ENCODE data around the gene TIAM1. TPM values are rescaled to one million over a fixed set of nuclear protein-coding genes. Genes with fewer than 3 reads are reported as not detected.

The TIAM1 gene
- total and polyA plus RNA-seq, 12 donors = 6.5 to 33.3 (median 15.9) TPM

DNA sequence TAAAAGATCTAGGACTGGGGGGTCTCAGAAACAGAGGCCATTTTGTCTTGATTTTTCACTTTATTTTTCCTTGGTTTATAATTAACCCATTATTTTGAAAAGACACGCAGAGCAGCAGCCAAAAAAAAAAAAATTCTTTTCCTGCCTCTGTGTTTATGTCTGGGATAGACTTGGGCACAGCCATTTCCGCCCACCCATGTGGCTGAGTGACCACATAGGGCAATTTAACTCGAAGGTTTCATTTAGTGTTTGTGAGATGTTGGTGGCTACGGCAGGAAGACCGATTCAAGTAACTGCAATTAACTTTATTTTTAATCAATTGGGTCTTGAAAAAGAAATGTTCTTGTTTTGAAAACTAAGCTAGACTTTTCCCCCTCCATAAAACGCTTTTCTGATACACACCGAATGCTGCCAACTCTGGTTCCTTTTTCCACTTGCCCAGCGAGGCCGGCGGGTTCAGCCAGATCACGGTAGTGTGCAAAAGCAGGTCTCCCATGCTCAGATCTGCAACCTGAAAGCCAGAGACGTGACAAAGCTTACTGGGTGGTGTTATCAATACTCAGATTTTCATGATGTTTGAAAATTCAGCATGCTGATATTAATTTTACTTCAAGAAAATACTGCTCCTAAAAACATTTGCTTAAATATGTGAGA is 208.4 kb downstream of the TIAM1 start:
- no peak overlapping the region for H3K4me3 ChIP-seq
- 68 to 78% (median 74%) methylated on average over 12 of the region's 12 CpGs for WGBS, 4 donors
- H3K27me3 ChIP-seq = no peaks in the 10 kb centered on the region
- intact Hi-C loops (cut with DNase I) = no loop called here
- TF ChIP-seq POLR2A (IDR thresholded peaks at IDR 0.05) = no peak
- TF ChIP-seq, protein P1, sequence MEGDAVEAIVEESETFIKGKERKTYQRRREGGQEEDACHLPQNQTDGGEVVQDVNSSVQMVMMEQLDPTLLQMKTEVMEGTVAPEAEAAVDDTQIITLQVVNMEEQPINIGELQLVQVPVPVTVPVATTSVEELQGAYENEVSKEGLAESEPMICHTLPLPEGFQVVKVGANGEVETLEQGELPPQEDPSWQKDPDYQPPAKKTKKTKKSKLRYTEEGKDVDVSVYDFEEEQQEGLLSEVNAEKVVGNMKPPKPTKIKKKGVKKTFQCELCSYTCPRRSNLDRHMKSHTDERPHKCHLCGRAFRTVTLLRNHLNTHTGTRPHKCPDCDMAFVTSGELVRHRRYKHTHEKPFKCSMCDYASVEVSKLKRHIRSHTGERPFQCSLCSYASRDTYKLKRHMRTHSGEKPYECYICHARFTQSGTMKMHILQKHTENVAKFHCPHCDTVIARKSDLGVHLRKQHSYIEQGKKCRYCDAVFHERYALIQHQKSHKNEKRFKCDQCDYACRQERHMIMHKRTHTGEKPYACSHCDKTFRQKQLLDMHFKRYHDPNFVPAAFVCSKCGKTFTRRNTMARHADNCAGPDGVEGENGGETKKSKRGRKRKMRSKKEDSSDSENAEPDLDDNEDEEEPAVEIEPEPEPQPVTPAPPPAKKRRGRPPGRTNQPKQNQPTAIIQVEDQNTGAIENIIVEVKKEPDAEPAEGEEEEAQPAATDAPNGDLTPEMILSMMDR (IDR thresholded peaks at IDR 0.05) = no peak
- H3K27ac ChIP-seq = no peak overlapping the region
- H3K9me3 ChIP-seq (replicated peaks in 1 of 3) = no peaks in the 10 kb centered on the region
- H3K36me3 ChIP-seq (replicated peaks in 1 of 2) = no peaks in the 10 kb centered on the region
- no peak for DNase-seq
- H3K4me1 ChIP-seq (replicated peaks in 1 of 2) = peaks cover 0 to 10% of the 10 kb centered on the region in 2 donors

DNA sequence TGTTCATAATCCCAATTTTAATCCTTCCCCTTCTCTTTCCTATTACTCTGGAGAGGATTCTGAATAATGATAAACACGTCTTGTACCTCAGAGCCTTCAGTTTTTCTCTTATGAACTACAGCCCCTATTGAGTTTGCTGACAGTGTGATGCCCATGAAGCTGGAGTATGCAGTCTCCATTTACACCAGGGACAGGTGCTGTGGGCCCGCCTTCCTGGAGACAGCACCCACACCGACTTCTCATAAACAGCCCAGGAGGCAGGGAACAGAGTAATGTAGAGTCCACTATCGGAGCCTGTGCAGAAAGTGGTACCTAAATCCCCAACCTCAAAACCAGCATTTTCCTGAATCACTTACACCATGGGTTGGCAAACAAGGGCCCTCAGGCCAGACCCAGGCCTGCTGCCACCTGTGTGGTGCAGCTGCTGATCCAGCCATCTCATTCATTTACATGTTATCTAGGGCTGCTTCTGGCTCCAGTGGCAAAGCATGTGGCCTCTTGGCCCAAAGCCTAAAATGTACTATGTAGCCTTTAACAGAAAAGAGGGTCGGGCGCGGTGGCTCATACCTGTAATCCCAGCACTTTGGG is 210.7 kb downstream of the TIAM1 start:
- intact Hi-C loops (cut with DNase I) = no loop called here
- no peak for TF ChIP-seq POLR2A (IDR thresholded peaks at IDR 0.05)
- TF ChIP-seq, protein P1 (IDR thresholded peaks at IDR 0.05) = no peak
- no peaks in the 10 kb centered on the region for H3K9me3 ChIP-seq (replicated peaks in 1 of 3)
- H3K4me3 ChIP-seq = no peak overlapping the region
- no peak overlapping the region for H3K27ac ChIP-seq
- WGBS, 4 donors = 78 to 90% (median 85%) methylated on average over 7 of the region's 7 CpGs
- H3K4me1 ChIP-seq (replicated peaks in 1 of 2) = peaks cover 0 to 6% of the 10 kb centered on the region in 2 donors
- H3K27me3 ChIP-seq = no peaks in the 10 kb centered on the region
- DNase-seq = no peak
- H3K36me3 ChIP-seq (replicated peaks in 1 of 2) = peaks cover 0 to 5% of the 10 kb centered on the region in 2 donors

DNA sequence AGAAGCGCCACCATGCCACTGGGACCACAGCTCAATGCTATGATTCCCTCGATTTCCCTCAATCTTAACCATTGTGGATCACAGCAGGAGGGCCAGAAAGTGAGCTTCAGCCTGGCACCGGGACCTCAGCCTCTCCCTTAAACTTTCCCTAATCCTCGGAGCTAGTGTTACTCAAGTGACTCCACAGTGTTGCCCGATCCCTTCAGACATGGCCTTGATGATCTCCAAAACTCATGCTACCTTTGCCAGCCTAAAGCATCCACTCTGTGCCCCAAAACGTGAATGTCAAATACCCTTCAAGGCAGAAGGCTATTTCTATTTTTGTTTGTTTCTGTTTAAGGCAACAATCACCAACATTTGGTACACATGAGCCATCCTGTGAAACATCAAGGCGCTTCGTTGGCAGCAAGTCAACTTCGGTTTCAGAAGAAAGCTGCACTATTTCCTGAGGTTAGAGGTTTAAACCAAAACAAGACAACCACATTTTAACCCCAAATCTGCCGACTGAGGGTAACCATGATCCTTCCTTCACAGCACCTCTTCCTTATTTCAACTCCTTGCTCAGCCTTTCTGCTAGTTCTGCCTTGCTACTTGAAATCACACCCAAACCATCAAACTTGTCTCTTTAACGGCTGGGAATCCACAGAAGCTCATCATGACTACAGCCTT is 211.4 kb downstream of the TIAM1 start:
- TF ChIP-seq, protein P1 (IDR thresholded peaks at IDR 0.05) = no peak
- TF ChIP-seq POLR2A (IDR thresholded peaks at IDR 0.05) = no peak
- H3K4me1 ChIP-seq (replicated peaks in 1 of 2) = peaks cover 0 to 6% of the 10 kb centered on the region in 2 donors
- H3K9me3 ChIP-seq (replicated peaks in 1 of 3) = no peaks in the 10 kb centered on the region
- H3K36me3 ChIP-seq (replicated peaks in 1 of 2) = peaks cover 0 to 7% of the 10 kb centered on the region in 2 donors
- no peak overlapping the region for H3K4me3 ChIP-seq
- DNase-seq = peak in 4 of 7 donors; percentile 24 to 38 (median 31)
- intact Hi-C loops (cut with DNase I) = no loop called here
- H3K27ac ChIP-seq = no peak overlapping the region
- 63 to 72% (median 66%) methylated on average over 11 of the region's 11 CpGs for WGBS, 4 donors
- H3K27me3 ChIP-seq = no peaks in the 10 kb centered on the region

DNA sequence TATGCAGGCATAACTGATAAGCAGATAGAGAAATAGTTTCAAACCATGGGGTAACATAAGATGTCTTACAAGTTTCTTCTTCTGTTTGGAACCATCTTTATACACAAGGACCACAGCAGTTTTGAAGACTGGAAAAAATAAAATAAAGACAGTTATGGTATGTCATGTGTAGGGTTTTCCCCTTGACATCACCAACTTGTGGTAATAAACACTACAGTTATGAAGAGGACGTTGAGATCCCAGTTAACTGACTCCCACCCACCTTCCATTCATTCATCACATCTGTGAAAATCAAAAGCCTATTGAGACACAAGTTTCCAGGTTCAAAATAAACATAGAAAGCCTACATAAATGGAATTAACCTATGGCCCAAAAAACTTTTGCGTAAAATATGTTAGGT is 213.2 kb downstream of the TIAM1 start:
- DNase-seq = no peak
- peaks cover 0 to 10% of the 10 kb centered on the region in 2 donors for H3K36me3 ChIP-seq (replicated peaks in 1 of 2)
- peaks cover 0 to 6% of the 10 kb centered on the region in 2 donors for H3K4me1 ChIP-seq (replicated peaks in 1 of 2)
- TF ChIP-seq POLR2A (IDR thresholded peaks at IDR 0.05) = no peak
- TF ChIP-seq, protein P1 (IDR thresholded peaks at IDR 0.05) = no peak
- intact Hi-C loops (cut with DNase I) = no loop called here
- no peak overlapping the region for H3K27ac ChIP-seq
- H3K9me3 ChIP-seq (replicated peaks in 1 of 3) = no peaks in the 10 kb centered on the region
- 84 to 91% (median 85%) methylated on average over 2 of the region's 2 CpGs for WGBS, 4 donors
- H3K4me3 ChIP-seq = no peak overlapping the region
- H3K27me3 ChIP-seq = no peaks in the 10 kb centered on the region

All from adrenal gland (tissue), 12 donors.